Thymus (tissue), 11 donors: ENCODE data around the gene MYO1C. TPM values are rescaled to one million over a fixed set of nuclear protein-coding genes. Genes with fewer than 3 reads are reported as not detected.

Source experiments
- DNase-seq, 9 donors: peaks; one replicate each; pipeline ENCODE4 v3.0.0-alpha.2; 2013; ENCODE audit warnings: low spot score in 9 of 9, low read depth in 6 of 9, missing footprints in 1 of 9
- H3K27ac ChIP-seq, 2 donors: one replicate each; pipeline ENCODE4 v1.5.1; 2013; ENCODE audit warnings: control low read depth in 1 of 2, low read depth in 1 of 2, low read length in 1 of 2, mild to moderate bottlenecking in 1 of 2, moderate library complexity in 1 of 2
- H3K27me3 ChIP-seq, 2 donors: one replicate each; pipeline ENCODE4 v1.5.1; 2013; ENCODE audit warnings: low read length in 1 of 2; ENCODE audit not compliant: control insufficient read depth in 2 of 2, insufficient read depth in 1 of 2
- H3K36me3 ChIP-seq, 2 donors: one replicate each; pipeline ENCODE4 v1.5.1; 2013; ENCODE audit warnings: low read length in 1 of 2, mild to moderate bottlenecking in 1 of 2, moderate library complexity in 1 of 2; ENCODE audit not compliant: control insufficient read depth in 2 of 2, insufficient read depth in 2 of 2
- H3K4me1 ChIP-seq, 2 donors: one replicate each; pipeline ENCODE4 v1.5.1; 2013; ENCODE audit warnings: low read length in 2 of 2; ENCODE audit not compliant: control insufficient read depth in 2 of 2, insufficient read depth in 2 of 2
- H3K4me3 ChIP-seq, 2 donors: one replicate each; pipeline ENCODE4 v1.5.1; 2013; ENCODE audit warnings: low read length in 2 of 2, control low read depth in 1 of 2, mild to moderate bottlenecking in 1 of 2
- H3K9me3 ChIP-seq, 2 donors: one replicate each; pipeline ENCODE4 v1.5.1; 2013; ENCODE audit warnings: low read length in 1 of 2, mild to moderate bottlenecking in 1 of 2; ENCODE audit not compliant: control insufficient read depth in 2 of 2, insufficient read depth in 1 of 2
- WGBS: extraction: QIAGEN DNeasy Blood & Tissue Kit; methylation state at CpG from one replicate; pipeline ENCODE4 v1.1.7; 2013; 5-methylcytosine and 5-hydroxymethylcytosine counted together
- polyA plus RNA-seq: library from polyadenylated mRNA; stranded (reverse); fragments of 200-250 nt; gene quantifications from one replicate; pipeline ENCODE4 v1.2.3, GENCODE V29; 2013
- total RNA-seq: library from RNA; stranded (reverse); fragments of 120-200 nt; gene quantifications from one replicate; pipeline ENCODE4 v1.2.4, GENCODE V29; 2013
- donor health status: healthy.

The MYO1C gene
- total and polyA plus RNA-seq, 2 donors, result 20.5 to 24.8 TPM

DNA sequence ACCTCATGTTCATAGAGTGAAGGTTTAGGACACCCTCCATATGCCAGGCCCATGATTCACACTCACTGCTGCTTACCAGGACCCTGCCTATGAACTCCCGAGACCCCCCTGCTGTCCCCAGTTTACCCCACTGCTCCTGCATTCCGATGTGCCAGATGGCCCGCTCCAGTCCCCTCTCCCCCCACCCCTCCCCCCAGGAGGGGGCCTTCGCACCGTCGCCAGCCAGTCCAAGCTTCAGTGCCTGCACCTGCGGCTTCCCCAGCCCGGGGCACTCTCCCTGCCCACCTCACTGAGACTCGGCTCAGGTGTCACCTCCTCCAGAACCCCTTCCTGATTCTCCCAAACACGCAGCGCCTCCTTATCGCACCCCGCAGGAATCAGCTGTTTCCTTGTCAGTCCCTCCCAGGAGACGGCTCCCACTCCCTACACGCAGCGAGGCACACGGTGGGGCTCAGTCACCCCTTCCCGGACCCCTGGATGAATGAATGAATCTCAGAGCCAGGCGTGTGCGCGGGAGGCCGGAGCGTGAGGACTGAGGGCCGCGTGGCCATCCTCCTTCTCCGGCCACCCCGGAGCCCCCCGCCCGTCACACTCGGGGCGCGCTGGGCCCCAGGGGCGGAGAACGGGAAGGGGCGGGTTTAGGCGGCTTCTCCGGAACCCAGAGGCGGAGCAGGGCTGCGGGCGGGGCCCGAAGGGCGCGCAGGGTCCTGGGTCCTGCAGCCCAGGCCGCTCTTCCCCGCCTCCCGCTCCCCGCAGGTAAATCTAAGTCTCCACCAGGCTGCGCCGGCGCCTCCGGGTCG, 1.6 kb downstream of the MYO1C start:
- Histone ChIP-seq H3K4me3 (peak overlapping the region; percentile 49 to 78), H3K4me1 (peaks cover 15 to 52% of the 10 kb centered on the region in 2 donors), H3K9me3 (peaks cover 0 to 14% of the 10 kb centered on the region in 2 donors), H3K27ac (peak overlapping the region; percentile 7 to 72), H3K27me3 (peaks cover 30 to 77% of the 10 kb centered on the region in 2 donors), H3K36me3 (peaks cover 11 to 20% of the 10 kb centered on the region in 2 donors)
- peak in 2 of 9 donors; percentile 33 to 60 for DNase-seq
- WGBS, result 1% methylated on average over 52 of the region's 52 CpGs

DNA sequence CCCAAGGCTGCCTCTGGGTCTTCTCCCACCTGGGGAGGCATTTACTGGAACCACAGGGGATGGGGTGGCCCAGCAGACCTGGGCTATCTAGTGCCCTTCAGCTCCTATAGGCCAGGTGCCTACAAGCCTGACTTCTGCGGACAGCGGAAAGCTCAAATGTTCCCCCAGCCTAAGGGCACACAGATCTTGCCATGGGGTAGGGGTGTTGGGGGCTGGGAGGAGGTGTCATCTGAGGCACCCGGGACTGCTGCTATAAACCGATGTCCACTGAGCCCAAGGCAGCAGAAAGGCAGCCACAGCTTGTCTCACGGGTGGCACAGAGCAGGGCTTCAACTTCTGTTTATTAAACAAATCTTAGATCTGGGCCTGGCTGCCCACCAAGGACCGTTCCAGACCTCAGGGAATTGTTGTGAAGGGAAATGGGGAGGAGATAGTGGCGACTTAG, 3.6 kb downstream of the MYO1C start:
- peaks cover 30 to 95% of the 10 kb centered on the region in 2 donors for H3K27me3 ChIP-seq
- H3K36me3 ChIP-seq, result peaks cover 0 to 1% of the 10 kb centered on the region in 2 donors
- peaks cover 19 to 64% of the 10 kb centered on the region in 2 donors for H3K4me1 ChIP-seq
- WGBS, result 94% methylated on average over 7 of the region's 7 CpGs
- no peak overlapping the region for H3K4me3 ChIP-seq
- peaks cover 0 to 14% of the 10 kb centered on the region in 2 donors for H3K9me3 ChIP-seq
- no peak overlapping the region for H3K27ac ChIP-seq
- DNase-seq, result no peak

DNA sequence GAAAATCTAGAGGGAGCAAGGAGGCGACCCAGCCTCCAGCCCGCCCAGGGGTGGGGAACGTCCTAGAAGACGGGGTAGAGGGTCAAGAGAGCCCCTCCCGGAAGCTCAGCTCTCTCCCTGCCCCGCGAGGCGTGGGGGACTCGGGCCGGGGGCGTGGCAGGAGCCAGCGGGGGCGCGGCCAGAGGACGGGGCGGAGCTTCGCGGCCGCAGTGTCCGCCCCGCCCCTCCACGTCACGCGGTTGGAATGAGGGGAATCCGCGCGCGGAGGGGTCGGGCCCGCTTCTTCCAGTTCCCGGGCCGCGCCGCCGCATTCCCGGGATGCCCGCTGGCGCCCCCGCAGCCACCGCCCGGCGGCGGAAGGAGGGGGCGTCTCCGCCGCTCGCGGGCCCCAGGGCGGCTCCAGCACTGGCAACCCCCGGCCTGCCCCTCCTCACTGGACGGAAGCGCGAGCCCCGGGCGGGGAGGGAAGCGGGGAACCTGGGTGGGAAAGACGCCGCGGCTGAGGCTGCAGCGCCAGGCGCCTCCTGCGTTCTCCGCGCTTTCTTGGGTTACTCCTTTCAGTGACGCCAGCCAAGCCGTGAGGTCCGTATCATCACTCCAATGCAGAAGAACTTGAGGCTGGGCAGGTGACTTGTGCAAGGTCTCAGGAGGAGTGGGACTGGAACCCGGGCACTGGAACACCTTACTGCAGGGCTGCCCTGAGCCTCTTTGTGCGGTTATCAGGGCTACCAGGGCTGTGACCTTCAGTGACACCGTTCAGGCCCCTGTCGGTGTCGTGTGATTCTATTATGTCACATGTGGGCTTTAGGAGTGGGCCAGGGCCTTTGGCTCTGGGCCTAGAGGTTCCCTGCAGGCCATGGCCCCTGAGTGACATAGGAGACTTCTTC, 4.3 kb downstream of the MYO1C start:
- Histone ChIP-seq H3K27me3 (peaks cover 30 to 91% of the 10 kb centered on the region in 2 donors), H3K4me1 (peaks cover 19 to 62% of the 10 kb centered on the region in 2 donors), H3K4me3 (peak overlapping the region; percentile 34 to 55), H3K27ac (peak overlapping the region; percentile 19 to 62), H3K36me3 (peaks cover 0 to under 1% of the 10 kb centered on the region in 2 donors), H3K9me3 (peaks cover 0 to 14% of the 10 kb centered on the region in 2 donors)
- WGBS, result 7% methylated on average over 72 of the region's 72 CpGs
- peak in 5 of 9 donors; percentile 36 to 64 (median 54) for DNase-seq

DNA sequence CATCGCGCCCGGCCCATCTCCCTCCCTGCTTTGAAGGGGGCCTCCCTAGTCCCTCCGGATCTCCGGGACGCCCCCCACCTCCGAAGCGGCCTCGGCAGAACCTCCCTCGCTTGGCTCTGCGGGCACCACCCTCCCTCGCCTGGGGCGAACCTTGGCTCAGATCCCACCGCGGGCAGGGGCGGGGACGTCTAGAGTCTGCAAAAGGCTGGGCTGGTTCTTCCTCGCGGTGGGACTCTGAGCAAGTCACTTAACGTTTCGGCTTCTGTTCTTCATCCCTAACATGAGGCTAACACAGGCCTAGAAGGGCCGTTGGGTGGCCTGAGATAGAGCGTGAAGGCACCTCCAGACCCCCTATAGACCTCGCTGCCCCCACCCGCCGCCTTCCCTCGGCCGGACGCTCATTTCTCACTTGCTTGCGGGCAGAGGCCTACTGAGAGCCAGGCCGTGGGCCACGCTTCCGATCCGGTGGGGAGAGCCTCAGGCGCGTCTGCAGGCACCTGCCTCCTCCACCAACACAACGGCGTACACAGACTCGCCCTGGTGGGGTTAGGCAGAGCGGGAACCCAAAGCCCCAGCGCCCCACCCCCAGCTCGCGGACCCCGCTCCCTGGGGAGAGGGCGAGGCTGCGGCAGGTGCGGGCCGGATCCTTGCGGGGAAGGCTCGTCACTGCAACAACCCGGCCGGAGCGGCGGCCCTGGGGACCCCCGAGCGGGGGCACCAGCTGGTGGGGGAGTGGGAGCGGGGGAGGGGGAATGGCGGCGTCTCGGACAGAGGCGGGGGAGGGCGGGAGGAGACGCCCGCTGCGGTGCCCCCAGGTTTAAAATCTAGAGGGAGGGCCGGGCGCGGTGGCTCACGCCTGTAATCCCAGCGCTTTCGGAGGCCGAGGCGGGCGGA, 5.4 kb downstream of the MYO1C start:
- peak overlapping the region; percentile 8 to 55 for H3K4me3 ChIP-seq
- H3K4me1 ChIP-seq, result peaks cover 19 to 50% of the 10 kb centered on the region in 2 donors
- peaks cover 0 to 2% of the 10 kb centered on the region in 2 donors for H3K36me3 ChIP-seq
- peaks cover 0 to 12% of the 10 kb centered on the region in 2 donors for H3K9me3 ChIP-seq
- 2% methylated on average over 74 of the region's 74 CpGs for WGBS
- DNase-seq, result peak in 2 of 9 donors; percentile 37 to 65
- H3K27ac ChIP-seq, result peak overlapping the region; percentile 56 to 82
- peaks cover 22 to 85% of the 10 kb centered on the region in 2 donors for H3K27me3 ChIP-seq

DNA sequence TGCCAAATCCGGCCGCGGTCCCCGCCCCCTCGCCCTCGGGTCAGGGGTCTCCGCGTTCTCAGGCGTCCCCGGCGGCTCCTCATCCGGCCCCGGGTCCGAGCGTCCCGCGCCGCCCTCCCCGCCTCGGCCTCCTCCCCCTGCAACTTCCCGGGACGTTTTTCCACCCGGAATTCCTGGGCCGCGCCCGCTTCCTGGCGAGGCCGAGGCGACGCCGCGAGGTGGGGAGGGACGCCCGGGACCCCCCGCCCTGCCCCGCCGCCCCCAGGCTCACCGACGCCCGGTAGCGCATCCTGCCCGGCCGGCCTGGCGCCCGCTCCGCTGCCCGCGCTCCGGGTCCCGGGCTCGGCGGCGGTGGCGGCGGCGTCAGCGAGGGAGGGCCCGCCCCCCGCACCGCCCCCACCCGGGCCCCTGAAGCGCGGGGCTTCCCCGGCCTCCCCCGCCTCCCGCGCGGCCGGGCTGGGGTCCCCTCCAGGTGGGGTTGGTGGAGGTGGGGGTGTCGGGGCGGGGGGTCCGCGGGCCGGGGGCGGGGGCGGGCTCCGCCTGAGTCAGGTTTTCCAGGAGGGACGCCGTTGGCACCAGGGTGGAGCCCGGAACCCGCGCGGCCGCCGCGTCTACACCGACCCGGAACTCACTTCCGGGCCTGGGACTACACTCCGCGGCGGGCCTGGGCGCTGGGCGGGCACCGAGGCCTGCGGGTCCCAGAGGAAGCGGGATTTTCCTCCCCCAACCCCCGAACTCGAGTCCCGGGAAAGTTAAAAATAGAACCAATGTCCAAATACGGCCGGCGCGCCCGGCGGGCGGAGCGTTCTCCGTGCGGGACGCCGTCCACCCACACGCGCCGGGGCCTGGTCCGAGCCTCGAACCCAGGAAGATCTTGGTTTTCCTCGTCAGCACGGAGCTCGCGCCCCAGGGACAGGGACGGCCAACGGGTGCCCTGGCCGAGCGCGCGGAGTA, 6.8 kb downstream of the MYO1C start:
- Histone ChIP-seq H3K4me1 (peaks cover 11 to 43% of the 10 kb centered on the region in 2 donors), H3K36me3 (peaks cover 0 to 2% of the 10 kb centered on the region in 2 donors), H3K27ac (peak overlapping the region; percentile 55 to 71), H3K9me3 (peaks cover 0 to 12% of the 10 kb centered on the region in 2 donors), H3K27me3 (peaks cover 14 to 85% of the 10 kb centered on the region in 2 donors), H3K4me3 (peak overlapping the region; percentile 29 to 75)
- 2% methylated on average over 127 of the region's 127 CpGs for WGBS
- DNase-seq, result peak in 1 of 9 donors; percentile 30

DNA sequence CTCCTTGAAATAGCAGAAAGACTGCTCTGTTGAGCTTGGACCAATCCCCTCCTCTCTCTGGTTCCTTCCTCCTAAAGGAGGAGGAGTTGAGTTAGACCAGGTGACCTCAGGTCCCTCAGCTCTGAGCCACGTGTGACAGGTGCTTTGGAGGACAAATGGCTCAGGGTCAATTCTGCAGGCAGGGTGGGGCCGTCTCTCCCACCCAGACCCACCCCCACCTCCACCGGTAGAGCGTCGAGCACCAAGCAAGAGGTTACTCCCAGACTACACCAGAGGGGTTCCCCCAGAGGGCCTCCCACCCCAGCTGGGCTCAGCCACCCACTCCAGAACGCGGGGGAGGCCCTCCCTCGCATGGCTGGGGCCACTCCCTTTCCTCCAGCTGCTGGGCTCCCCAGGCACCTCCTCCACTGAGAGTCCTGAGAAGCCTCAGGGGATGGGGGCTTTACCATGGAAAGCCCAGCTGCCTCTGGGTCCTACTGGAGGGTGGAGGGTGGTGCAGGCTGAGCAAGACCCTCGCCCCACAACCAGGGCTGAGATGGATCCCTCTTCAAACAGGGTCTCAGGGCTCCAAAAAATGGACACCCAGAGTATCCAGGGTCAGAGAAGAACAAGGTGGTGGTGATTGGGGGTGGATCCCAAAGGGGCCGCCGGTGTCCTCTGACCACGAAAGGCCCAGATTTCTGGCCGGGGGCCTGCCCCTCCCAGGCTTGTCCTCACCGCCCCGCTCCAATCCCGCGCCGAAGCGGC, 7.6 kb downstream of the MYO1C start:
- peak overlapping the region; percentile 3 to 64 for H3K27ac ChIP-seq
- H3K4me3 ChIP-seq, result peak overlapping the region; percentile 21 to 75
- H3K36me3 ChIP-seq, result peaks cover 0 to 2% of the 10 kb centered on the region in 2 donors
- H3K4me1 ChIP-seq, result peaks cover 9 to 38% of the 10 kb centered on the region in 2 donors
- H3K27me3 ChIP-seq, result peaks cover 12 to 79% of the 10 kb centered on the region in 2 donors
- WGBS, result 2% methylated on average over 19 of the region's 19 CpGs
- peaks cover 0 to 13% of the 10 kb centered on the region in 2 donors for H3K9me3 ChIP-seq
- peak in 4 of 9 donors; percentile 23 to 69 (median 44) for DNase-seq

DNA sequence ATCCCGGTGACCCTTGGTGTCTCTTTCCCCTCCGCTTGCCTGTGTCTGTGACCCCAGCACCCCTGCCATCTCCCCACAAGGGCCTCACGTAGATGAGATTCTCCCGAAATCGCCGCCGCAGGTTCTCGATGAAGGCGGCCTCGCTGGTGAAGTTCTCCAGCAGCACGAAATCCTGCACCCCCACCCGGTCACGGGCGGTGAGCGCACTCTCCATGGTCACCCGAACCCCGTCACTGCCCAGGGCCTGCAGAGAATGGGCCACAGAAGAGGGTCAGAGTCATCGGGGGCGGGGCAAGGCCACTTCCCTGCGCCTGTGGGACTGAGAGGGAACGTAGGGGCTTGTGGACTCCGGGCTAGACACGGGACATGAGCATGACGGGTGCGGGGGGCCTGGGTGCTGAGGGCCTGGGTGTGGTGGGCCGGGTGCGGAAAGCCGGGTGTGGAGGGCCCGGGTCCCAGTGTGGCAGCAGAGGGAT, 8.4 kb downstream of the MYO1C start:
- Histone ChIP-seq H3K4me3 (no peak overlapping the region), H3K9me3 (peaks cover 0 to 13% of the 10 kb centered on the region in 2 donors), H3K27ac (no peak overlapping the region), H3K36me3 (peaks cover 0 to 2% of the 10 kb centered on the region in 2 donors), H3K27me3 (peaks cover 12 to 74% of the 10 kb centered on the region in 2 donors), H3K4me1 (peaks cover 9 to 38% of the 10 kb centered on the region in 2 donors)
- no peak for DNase-seq
- WGBS, result 96% methylated on average over 29 of the region's 29 CpGs
